GM19438 (cell line): ENCODE results near the gene BDP1.
"Not testable (repeated sequence)": the region's sequence is repeated elsewhere in the genome, so short reads cannot be mapped to it uniquely, and the experiment has no call there.

Experiments used
- ATAC-seq: cut with Tn5 transposase; IDR thresholded peaks from one replicate; pipeline ENCODE4 v1.9.1; 2021; ENCODE audit warnings: low read depth; ENCODE audit not compliant: unreplicated experiment

The BDP1 gene, protein sequence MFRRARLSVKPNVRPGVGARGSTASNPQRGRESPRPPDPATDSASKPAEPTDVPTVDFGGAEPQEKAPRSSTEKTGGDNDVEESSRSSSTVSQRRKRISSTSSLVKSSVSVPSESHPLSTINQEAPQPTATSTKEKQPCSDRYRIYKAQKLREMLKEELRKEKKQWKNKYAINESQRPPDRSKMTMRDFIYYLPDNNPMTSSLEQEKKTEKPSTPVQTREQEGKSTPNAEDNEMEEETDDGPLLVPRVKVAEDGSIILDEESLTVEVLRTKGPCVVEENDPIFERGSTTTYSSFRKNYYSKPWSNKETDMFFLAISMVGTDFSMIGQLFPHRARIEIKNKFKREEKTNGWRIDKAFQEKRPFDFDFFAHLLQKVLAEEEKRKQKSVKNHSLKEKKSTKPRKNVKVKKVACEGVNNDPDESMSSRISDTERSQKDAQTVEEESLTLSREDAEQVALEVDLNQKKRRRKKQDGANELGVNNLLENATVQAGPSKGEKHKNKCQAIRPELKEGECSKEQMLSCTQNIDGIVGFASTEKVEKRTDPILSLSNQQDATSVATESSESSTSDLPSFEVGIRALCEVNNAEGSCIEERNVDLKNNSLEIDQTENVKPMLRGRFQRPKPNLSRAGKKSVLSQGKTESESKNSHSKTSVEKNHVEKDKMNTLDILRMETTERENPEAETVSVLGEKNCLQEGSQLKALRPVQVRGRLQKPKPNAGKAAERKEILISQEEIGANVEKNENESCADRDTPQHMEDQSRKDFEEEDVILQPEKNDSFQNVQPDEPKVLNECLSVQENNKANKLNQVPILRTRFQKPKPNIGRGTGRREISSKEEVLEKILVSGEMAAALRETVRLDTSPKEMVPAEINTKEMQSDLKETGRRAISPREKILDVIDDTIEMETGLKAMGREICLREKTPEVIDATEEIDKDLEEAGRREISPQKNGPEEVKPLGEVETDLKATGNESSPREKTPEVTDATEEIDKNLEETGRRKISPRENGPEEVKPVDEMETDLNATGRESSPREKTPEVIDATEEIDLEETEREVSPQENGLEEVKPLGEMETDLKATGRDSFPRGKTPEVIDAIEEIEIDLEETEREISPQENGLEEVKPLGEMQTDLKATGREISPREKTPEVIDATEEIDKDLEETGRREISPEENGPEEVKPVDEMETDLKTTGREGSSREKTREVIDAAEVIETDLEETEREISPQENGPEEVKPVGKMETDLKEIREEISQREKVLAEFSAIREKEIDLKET (N-terminal part only)

DNA sequence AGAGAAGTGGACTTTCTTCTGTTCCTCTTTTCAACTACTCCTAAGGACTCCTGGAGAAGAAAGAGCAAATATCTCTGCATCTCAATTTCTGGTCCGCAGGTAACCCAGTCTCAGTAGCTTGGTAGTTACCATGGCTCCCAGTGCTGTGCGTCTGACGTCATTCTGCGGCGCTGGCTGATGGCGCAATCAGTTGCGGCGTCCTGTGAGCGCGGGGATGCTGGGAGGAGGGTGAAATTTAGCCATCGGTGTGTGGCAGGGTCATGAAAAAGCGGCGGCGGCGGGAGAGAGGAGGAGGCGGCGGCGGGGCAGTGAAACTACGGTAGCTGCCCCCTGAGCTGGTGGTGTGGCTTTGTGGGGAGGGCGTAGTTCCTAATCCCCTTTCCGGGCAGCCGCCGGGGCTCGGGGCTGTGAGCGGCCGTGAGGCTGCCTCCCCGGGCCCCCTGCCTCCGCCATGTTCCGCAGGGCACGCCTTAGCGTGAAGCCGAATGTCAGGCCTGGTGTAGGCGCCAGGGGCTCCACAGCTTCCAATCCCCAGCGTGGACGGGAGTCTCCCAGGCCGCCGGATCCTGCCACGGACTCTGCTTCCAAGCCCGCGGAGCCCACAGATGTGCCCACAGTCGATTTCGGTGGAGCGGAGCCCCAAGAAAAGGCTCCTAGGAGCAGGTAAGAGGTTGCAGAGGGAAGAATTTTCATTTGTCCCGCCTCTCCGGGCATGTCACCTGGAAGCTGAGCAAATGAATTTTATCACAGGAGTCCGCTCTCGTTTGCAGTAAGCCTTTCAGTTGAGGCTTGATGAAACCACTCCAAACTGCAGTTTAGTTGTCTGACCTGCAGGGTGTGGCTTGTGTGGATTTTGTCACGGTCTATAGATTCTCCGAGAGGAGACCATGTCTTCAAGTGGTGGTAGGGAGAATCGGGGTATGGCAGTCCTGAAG, at the start of gene BDP1:
BDP1 (plus strand) TSS at position 225 of the 935 bp plus-strand sequence; CDS start at position 452, 227 bp downstream.
- peak; percentile 96 for ATAC-seq

DNA sequence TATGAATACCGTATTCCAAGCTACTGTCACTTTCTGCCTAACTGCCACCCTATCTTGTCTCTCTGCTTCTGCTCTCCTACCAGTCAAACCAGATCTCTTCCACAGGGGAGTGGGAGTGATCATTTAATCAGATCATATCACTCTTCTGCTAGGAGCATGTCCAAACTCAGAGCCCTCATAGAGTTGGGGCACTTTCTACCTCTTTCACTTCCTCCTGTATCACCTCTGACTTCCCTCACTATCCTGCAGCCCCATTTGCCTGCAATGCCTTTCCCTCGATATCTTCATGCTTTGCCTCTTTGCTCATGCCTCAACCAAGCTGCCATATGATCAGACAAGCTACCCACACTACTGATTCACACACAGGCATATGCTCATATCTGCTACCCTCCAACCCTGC, 45.4 kb upstream of the BDP1 start:
- ATAC-seq, result not testable (repeated sequence)

DNA sequence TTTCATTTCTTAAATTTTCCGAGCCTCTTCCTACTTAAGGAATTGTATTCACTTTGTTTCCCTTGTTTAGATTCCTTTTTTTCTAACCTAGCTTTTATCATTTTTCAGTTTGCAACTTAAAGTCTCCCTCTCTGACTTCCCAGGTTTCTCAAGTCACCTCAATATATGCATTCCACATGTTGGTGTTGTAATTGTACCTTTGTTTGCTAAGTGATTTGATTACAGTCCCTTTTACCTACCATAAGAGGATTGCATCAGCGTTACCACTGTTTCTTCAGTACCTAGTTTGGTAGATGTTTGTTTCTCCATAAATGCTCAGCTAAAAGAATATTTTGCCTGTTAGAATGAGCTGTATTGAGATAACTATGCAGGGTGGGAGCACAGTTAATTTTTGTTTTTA, 39.8 kb upstream of the BDP1 start:
- not testable (repeated sequence) for ATAC-seq

DNA sequence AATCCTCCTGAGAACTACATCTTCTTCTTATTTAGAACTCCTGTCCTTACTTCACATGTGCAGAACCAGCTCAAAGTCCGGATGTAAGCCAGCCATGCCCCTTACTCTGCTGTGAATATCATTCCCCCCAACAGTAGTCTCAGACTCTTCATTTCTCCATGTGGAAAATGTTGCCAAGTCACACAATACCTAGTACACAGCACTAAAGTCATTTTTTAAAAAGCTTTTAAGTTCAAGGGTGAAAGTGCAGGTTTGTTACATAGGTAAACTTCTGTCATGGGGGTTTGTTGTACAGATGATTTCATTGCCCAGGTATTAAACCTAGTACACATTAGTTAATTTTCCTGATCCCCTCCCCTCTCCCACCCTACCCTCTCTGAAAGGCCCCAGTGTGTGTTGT, 37.4 kb upstream of the BDP1 start:
- not testable (repeated sequence) for ATAC-seq

DNA sequence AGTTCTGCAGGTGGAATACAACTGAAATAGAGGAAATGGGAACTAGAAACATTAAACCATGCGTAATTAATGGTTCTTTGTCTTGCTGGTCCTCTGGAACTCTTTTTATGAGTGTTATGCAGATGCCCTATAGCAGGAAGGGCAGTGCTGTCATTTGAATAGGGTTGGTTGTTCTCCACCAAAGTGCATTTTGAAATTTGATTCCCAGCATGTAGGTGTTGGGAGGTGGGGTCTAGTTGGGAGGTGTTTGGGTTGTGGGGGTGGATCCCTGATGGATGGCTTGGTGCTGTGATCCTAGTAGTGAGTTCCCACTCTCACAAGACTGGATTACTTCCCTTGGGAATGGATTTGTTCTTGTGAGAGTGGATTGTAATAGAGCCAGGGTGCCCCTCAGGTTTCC, 34.2 kb upstream of the BDP1 start:
- ATAC-seq, result not testable (repeated sequence)

DNA sequence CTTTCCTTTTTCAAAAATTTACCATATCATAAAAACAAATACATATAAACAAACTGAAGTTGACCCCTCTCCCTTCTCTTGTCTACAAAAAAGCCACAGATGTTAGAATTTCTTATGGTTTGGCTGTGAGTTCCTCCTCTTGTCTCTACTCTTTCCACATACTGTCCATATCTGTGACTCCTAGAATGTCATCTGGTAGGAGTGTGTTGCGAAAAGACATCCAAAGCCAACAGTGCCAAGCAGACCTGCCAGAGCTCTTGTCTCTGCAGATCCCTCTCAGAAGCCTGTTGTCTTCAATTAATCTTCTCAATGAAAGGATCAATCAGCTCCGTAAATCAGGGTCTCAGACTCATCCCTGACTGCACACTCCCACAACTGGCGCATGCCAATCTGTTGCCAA, 31.6 kb upstream of the BDP1 start:
- ATAC-seq, result not testable (repeated sequence)

DNA sequence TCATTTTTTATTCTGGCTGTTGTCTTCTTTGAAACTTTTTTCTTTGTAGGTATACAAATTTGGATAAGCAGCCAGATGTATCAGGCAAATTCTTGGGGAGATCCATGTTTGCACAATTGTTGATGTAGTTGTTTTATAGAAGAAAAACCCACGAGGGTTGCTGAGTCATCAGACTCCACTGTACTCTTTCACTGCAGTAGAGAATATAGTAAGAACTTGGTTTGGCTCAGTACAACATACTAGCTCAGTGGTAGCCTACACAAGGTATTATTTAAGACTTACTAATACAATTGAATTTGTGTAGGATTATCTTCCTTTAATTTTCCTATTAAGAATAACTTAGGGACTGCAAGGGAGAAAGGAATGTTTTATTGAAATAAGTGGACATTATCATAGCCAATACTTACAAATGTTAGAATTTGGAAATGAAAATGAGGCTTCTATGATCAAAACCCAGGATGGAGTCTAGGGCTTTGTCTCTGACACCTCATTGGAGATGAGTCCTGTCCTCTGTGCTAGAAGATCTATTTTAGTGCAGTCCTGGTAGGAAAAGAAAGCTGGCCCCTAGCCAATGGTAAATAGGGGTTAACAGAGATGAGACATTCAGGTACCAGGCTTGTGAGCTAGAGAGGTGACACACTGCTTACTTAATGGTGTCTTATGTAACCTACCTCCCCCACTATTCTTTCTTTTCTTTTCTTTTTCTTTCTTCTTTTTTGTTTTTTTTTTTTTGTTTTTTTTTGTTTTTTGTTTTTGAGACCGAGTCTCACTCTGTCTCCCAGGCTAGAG, 28.6 kb upstream of the BDP1 start:
- not testable (repeated sequence) for ATAC-seq

DNA sequence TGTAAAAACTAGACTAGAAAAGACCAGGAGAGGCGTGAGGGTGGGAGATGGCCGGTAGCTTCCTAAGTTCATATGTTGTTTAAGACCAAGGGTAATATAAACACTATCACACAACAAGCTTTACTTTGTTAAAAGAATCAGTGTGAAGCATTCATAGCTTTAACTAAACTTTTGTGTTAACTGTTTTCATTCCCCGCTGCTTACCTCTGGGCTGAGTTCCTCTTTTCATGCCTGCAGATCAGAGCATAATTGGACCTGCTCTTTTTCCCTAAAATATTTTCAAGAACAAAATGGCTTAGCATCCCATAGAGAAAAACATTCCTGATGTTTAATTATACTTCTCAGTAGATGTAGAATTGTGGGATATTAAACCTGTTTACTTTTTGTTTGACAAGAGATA, 23.0 kb upstream of the BDP1 start:
- not testable (repeated sequence) for ATAC-seq

DNA sequence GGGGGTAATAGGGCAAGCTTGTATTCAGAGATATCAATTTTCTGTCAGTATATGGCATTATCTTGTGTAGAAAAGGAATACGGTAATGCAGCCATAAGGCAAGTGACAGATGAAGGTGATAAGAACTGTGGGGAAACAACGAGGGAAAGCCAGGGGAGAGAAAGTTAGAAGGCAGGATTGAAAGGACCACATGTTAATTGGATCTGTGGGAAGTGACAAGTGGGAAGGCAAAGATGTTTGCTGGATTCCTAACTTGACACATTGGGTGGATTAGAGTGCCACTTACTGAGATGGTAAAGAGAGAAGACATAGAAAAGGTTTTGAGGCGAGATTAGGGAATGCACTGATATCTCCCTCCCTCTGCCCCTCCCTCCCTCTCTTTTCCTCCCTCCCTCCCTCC, 20.6 kb upstream of the BDP1 start:
- ATAC-seq, result not testable (repeated sequence)

DNA sequence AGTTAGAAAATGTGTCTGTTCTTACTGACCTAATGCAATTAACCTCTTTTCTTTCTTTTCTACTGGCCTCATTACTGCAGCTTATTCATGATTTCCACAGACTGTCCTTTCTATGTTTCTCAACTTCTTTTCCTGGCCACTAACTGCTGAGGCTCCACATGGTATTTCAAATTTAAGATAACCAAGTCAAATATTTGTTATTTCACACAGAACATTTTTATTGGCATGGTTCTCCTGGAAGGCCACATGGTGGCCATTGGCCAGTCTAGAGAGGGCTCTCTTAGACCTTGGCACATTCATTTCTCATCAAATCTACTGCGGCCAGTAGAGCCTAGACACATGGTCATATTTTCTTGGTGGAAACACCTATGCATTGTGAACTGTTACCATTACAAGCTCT, 13.9 kb upstream of the BDP1 start:
- not testable (repeated sequence) for ATAC-seq

DNA sequence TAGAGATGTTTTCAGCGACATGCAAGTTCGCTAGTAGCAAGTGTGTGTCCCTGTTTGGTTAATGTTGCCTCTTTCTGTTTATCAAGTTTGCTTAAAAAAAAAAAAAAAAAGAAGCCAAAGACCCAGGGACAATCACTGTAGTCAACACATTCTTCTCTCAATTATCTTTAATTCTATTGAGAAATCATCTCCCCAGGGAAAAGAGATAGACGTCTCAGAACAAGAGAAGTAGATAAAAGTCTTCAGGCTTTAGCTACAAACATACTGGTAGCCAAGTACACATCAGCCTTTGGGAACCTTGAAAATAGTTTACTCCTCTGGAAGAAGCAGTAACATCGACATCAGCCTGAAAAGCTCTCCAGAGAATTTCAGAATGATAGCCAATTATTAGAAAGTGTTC, 11.6 kb upstream of the BDP1 start:
- ATAC-seq, result not testable (repeated sequence)

DNA sequence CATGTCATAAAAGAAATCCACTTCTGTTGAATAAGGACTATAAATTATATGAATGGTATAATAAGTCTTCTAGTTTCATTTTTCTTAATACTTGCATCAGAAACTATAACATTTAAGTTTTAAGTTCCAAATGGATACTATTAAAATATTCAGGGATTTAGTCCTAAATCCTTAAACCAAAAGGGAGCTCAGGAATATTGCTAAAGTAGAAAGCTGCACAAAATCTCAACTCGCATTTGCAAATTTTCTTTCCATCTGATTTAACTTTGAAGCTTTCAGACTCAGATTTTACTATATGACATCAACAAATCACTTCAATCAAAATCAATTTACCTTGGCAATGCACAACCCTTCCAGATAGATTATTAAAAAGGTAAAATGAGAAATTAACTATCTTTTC, 10.4 kb upstream of the BDP1 start:
- not testable (repeated sequence) for ATAC-seq

DNA sequence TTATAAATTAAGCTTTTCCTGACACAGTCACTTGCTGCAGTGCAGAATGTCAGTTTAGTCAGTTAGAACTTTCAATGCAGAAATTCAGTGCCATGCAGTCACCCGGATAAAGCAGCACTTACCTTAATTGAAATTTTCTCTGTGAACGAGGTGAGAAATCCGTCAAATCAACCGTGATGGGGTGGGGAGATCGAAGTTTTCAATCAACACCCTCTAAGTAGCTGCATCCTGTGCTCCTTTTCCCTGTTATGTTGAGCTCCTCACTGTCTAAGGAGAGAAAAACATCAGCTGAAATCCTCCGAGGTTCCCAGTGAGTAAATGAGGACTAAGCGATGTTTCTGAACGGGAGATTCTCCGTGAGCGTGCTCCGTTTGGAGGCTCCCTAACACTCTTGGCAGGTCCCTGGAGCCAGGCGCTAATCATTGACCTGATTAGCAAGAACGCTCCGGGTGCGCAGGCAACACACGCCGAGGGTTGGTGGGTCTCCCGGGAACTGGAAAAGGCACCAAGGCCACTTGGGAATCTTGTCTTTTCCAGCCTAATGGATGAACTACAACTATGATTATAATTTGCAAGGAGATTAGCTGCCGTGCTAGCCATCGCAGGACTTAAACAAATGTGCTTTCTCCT, 9.8 kb upstream of the BDP1 start:
- ATAC-seq, result not testable (repeated sequence)

DNA sequence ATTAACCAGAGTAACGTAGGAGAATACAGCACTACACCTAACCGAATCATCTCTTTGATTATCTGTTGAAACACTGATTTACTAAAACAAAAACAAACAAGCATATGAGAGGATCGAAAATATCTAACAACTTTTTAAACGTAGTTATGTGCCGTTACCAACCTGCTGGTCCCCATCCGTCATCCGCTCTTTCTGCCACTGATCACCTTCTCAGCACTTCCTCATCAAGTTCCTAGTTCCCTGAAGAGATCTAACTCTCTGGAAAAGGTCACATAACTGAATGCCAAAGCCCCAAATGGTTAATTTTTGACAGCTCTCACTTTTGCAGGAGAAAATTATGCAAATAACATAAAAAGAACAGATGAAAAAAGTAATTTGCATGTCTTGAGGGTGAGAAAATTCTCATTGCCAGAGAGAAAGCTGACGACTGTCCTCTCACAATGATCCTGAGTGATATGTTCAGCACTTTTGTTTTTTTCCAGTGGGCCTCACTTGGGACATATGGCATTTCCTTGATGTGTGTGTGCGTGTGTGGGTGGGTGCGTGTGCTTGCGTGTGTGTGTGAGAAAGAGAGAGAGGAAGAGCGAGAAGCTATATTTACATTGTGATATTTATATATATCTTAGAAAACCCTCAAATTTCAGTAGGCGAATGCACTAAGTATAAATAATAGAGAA, 8.8 kb upstream of the BDP1 start:
- not testable (repeated sequence) for ATAC-seq

DNA sequence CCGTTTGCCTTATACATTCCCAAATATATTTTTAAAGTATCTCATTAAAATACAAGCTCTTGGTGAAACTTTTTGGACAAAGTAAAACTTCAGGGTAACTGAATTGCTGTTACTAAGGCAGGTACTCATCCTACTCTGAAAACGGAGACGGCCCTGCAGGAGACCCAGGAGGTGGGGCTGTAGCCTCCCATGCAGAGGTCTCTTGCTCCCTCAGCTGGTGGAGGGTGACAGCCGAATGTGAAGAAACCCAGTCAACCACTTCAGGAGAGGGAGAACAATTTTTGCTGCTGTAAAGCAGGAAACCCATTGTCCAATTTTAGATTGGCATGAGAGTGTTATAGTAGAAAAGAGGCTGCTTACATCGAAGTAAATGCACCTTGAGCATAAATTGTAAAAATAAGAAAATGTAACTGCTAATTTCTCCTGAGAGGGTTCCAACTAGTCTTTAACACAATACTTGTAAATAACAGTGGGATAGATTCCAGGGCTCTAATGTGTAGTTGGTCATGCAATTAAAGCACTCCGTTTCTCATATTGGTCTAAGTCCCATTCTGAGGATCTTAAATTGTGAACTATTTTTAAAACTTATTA, 8.1 kb upstream of the BDP1 start:
- ATAC-seq, result peak; percentile 83

DNA sequence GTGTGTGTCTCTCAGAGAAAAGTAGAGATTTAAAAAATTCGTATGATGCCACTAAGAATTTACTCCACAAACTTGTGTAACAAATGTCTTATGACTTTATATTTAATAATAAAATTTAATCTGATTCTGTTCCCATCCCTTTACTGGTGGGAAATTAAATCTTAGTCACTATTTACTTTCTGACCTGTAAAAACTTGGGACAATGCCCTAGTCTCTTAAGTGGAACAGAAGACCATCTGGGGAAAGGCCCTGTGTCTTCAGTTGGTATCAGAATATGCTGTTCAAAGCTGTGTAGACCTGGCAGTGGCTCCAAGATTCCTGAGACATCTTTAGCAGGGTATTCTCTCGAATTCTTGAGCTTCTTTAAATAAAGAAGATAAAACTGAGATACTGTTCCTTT, 2.6 kb upstream of the BDP1 start:
- ATAC-seq, result no peak

DNA sequence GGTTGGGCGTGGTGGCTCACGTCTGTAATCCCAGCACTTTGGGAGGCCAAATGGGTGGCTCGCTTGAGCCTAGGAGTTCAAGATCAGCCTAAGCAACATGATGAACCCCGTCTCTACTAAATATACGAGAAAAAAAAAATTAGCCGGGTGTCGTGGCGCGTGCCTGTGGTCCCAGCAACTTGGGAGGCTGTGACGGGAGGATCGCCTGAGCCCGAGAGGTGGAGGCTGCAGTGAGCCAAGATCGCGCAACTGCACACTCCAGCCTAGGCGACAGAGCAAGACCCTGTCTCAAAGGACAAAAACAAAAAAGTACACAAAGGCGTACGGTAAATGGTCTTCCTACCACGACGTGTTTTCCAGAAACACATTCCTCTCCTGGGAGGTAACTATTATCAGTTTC, 538 bp upstream of the BDP1 start:
- ATAC-seq, result no peak
